GM21576 (cell line): Measurements from ENCODE around the gene GAPDH.
"Not testable (repeated sequence)": the region's sequence is repeated elsewhere in the genome, so short reads cannot be mapped to it uniquely, and the experiment has no call there.

Experiments used
- ATAC-seq: cut with Tn5 transposase; IDR thresholded peaks from one replicate; pipeline ENCODE4 v1.9.1; 2021; ENCODE audit warnings: mild to moderate bottlenecking, moderate library complexity; ENCODE audit not compliant: unreplicated experiment

Gene GAPDH

DNA sequence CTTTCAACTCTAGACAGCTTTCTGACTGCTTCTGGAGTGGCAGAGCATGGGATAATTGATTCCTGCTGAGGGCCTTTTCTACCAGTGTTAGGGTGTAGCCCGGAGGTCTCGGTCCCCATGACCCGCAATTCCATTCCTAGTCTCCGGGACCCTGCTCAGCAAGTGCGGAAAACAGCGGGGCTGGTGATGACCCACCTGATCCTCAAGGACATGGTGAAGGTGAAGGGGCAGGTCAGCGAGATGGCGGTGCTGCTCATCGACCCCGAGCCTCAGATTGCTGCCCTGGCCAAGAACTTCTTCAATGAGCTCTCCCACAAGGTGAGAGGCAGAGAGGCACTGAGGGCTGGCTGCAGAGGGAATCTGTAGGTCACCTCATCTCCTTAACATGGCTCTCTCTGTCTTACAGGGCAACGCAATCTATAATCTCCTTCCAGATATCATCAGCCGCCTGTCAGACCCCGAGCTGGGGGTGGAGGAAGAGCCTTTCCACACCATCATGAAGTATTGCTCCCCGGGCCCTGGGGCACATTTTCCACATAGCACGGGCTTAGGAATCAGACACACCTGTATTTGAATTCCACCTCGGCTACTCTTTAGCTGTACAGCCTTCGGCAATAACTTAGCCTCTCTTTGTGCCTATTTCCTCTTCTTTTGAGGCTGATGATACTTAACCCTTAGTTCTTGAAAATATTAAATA lies 5.6 kb upstream of the GAPDH start:
- no peak for ATAC-seq

DNA sequence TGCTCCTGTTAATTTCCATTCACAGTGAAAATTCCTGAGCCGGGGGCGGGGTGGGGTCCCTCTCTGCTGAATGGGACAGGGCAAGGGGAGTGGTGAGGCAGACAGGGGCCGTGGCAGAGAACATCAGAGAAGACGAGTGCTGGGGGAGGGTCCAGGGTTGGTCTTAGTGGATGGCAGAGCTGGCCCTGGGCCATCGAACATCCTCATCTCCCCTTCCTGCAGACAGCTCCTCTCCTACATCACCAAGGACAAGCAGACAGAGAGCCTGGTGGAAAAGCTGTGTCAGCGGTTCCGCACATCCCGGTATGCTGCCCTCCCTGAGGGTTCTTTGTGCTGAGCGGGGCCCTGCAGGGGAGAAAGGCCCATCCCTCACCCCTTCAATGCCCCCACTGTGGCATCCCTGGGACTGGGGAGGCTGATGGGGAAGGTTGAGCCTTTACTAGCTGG lies 5.0 kb upstream of the GAPDH start:
- ATAC-seq, result no peak

DNA sequence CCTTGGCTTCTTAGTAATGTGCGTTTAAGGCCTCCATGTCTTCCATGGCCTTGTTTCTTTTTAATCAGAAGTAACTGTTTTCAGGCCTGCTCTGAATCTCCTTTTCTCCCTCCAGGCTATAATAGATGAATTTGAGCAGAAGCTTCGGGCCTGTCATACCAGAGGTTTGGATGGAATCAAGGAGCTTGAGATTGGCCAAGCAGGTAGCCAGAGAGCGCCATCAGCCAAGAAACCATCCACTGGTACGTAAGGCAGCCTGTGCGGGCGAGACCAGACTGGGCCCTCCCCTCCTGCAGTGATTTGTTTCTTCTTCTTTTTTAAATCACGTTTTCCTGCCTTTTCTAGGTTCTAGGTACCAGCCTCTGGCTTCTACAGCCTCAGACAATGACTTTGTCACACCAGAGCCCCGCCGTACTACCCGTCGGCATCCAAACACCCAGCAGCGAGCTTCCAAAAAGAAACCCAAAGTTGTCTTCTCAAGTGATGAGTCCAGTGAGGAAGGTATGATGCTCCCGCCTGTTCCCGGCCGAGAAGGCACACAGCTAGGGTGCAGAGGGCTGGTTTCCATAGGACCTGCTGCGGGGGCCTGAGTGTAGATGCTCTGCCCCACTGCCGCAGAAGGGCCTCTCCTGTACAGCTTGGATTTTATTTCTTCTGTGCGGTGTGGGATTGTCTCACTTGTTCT lies 3.6 kb upstream of the GAPDH start:
- ATAC-seq, result no peak

DNA sequence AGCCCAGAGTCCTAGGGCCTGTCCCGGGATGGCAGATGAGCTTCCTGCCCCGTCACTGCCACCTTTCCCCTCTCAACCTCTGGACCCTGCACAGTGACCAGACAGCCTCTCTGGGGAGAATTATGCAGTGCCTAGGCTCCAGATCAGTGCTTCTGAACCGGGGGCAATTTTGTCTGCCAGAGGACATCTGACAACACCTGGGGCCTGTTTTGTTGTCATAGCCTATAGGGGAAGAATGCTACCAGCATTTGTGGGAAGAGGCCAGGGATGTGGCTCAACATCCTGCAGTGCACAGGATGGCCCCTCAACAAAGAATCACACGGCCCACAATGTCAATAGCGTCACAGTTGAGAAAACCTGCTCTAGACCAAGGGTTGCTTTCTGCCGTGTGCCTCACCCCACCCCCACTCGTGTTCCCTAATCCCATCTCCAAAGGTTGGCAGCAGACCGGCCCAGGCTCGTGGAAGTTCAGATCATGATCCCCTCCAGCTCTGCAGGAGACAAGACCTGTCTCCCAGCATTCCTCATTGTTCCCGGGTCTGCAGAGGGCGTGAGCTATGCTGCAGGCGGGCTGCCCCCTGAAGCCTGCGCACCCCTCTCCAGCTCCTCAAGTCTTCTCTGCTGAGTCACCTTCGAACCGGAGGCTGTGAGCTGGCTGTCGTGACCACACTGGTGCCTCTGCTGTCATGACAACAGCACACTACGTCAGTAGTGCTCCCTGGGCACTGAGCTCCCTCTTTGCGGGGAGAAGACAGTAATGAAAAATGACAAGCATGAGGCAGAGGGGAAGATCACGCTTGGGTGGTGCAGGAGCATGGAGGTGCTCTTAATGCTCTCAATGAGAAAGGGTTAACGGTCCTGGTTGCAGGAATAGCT lies 2.0 kb upstream of the GAPDH start:
- ATAC-seq, result no peak

DNA sequence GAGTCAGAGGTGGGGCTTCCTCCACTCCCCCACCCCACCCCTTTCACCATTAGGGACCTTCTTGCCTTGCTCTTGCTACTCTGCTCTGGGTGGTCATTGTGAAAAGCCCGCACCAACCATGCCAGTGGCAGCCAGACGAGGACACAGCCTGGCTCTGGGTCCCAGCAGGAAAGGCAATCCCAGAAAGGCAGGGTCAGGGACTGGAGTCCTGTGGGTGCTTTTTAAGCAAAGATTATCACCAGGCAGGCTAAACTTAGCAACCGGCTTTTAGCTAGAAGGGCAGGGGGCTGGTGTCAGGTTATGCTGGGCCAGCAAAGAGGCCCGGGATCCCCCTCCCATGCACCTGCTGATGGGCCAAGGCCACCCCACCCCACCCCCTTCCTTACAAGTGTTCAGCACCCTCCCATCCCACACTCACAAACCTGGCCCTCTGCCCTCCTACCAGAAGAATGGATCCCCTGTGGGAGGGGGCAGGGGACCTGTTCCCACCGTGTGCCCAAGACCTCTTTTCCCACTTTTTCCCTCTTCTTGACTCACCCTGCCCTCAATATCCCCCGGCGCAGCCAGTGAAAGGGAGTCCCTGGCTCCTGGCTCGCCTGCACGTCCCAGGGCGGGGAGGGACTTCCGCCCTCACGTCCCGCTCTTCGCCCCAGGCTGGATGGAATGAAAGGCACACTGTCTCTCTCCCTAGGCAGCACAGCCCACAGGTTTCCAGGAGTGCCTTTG lies 1.2 kb upstream of the GAPDH start:
- ATAC-seq, result peak; percentile 10

DNA sequence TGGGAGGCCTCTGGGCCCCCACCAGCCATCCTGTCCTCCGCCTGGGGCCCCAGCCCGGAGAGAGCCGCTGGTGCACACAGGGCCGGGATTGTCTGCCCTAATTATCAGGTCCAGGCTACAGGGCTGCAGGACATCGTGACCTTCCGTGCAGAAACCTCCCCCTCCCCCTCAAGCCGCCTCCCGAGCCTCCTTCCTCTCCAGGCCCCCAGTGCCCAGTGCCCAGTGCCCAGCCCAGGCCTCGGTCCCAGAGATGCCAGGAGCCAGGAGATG lies 729 bp upstream of the GAPDH start:
- ATAC-seq, result peak; percentile 5

DNA sequence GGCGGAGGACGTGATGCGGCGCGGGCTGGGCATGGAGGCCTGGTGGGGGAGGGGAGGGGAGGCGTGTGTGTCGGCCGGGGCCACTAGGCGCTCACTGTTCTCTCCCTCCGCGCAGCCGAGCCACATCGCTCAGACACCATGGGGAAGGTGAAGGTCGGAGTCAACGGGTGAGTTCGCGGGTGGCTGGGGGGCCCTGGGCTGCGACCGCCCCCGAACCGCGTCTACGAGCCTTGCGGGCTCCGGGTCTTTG lies 303 bp downstream of the GAPDH start:
- ATAC-seq, result no peak

DNA sequence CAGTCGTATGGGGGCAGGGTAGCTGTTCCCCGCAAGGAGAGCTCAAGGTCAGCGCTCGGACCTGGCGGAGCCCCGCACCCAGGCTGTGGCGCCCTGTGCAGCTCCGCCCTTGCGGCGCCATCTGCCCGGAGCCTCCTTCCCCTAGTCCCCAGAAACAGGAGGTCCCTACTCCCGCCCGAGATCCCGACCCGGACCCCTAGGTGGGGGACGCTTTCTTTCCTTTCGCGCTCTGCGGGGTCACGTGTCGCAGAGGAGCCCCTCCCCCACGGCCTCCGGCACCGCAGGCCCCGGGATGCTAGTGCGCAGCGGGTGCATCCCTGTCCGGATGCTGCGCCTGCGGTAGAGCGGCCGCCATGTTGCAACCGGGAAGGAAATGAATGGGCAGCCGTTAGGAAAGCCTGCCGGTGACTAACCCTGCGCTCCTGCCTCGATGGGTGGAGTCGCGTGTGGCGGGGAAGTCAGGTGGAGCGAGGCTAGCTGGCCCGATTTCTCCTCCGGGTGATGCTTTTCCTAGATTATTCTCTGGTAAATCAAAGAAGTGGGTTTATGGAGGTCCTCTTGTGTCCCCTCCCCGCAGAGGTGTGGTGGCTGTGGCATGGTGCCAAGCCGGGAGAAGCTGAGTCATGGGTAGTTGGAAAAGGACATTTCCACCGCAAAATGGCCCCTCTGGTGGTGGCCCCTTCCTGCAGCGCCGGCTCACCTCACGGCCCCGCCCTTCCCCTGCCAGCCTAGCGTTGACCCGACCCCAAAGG lies 804 bp downstream of the GAPDH start:
- ATAC-seq, result no peak

DNA sequence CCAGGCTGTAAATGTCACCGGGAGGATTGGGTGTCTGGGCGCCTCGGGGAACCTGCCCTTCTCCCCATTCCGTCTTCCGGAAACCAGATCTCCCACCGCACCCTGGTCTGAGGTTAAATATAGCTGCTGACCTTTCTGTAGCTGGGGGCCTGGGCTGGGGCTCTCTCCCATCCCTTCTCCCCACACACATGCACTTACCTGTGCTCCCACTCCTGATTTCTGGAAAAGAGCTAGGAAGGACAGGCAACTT lies 1.3 kb downstream of the GAPDH start:
- no peak for ATAC-seq

DNA sequence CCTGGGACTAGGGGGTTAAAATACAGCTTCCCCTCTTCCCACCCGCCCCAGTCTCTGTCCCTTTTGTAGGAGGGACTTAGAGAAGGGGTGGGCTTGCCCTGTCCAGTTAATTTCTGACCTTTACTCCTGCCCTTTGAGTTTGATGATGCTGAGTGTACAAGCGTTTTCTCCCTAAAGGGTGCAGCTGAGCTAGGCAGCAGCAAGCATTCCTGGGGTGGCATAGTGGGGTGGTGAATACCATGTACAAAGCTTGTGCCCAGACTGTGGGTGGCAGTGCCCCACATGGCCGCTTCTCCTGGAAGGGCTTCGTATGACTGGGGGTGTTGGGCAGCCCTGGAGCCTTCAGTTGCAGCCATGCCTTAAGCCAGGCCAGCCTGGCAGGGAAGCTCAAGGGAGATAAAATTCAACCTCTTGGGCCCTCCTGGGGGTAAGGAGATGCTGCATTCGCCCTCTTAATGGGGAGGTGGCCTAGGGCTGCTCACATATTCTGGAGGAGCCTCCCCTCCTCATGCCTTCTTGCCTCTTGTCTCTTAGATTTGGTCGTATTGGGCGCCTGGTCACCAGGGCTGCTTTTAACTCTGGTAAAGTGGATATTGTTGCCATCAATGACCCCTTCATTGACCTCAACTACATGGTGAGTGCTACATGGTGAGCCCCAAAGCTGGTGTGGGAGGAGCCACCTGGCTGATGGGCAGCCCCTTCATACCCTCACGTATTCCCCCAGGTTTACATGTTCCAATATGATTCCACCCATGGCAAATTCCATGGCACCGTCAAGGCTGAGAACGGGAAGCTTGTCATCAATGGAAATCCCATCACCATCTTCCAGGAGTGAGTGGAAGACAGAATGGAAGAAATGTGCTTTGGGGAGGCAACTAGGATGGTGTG lies 1.9 kb downstream of the GAPDH start:
- no peak for ATAC-seq

DNA sequence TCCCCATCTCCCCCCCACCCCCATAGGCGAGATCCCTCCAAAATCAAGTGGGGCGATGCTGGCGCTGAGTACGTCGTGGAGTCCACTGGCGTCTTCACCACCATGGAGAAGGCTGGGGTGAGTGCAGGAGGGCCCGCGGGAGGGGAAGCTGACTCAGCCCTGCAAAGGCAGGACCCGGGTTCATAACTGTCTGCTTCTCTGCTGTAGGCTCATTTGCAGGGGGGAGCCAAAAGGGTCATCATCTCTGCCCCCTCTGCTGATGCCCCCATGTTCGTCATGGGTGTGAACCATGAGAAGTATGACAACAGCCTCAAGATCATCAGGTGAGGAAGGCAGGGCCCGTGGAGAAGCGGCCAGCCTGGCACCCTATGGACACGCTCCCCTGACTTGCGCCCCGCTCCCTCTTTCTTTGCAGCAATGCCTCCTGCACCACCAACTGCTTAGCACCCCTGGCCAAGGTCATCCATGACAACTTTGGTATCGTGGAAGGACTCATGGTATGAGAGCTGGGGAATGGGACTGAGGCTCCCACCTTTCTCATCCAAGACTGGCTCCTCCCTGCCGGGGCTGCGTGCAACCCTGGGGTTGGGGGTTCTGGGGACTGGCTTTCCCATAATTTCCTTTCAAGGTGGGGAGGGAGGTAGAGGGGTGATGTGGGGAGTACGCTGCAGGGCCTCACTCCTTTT lies 2.7 kb downstream of the GAPDH start:
- ATAC-seq, result no peak

DNA sequence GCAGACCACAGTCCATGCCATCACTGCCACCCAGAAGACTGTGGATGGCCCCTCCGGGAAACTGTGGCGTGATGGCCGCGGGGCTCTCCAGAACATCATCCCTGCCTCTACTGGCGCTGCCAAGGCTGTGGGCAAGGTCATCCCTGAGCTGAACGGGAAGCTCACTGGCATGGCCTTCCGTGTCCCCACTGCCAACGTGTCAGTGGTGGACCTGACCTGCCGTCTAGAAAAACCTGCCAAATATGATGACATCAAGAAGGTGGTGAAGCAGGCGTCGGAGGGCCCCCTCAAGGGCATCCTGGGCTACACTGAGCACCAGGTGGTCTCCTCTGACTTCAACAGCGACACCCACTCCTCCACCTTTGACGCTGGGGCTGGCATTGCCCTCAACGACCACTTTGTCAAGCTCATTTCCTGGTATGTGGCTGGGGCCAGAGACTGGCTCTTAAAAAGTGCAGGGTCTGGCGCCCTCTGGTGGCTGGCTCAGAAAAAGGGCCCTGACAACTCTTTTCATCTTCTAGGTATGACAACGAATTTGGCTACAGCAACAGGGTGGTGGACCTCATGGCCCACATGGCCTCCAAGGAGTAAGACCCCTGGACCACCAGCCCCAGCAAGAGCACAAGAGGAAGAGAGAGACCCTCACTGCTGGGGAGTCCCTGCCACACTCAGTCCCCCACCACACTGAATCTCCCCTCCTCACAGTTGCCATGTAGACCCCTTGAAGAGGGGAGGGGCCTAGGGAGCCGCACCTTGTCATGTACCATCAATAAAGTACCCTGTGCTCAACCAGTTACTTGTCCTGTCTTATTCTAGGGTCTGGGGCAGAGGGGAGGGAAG lies 3.5 kb downstream of the GAPDH start:
- ATAC-seq, result not testable (repeated sequence)

DNA sequence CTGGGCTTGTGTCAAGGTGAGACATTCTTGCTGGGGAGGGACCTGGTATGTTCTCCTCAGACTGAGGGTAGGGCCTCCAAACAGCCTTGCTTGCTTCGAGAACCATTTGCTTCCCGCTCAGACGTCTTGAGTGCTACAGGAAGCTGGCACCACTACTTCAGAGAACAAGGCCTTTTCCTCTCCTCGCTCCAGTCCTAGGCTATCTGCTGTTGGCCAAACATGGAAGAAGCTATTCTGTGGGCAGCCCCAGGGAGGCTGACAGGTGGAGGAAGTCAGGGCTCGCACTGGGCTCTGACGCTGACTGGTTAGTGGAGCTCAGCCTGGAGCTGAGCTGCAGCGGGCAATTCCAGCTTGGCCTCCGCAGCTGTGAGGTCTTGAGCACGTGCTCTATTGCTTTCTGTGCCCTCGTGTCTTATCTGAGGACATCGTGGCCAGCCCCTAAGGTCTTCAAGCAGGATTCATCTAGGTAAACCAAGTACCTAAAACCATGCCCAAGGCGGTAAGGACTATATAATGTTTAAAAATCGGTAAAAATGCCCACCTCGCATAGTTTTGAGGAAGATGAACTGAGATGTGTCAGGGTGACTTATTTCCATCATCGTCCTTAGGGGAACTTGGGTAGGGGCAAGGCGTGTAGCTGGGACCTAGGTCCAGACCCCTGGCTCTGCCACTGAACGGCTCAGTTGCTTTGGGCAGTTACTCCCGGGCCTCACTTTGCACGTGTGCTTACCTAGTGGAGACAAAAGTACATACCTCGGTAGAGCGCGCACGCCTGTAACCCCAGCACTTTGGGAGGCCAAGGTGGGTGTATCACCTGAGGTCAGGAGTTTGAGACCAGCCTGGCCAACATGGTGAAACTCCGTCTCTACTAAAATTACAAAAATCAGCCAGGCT lies 4.3 kb downstream of the GAPDH start:
- ATAC-seq, result no peak

DNA sequence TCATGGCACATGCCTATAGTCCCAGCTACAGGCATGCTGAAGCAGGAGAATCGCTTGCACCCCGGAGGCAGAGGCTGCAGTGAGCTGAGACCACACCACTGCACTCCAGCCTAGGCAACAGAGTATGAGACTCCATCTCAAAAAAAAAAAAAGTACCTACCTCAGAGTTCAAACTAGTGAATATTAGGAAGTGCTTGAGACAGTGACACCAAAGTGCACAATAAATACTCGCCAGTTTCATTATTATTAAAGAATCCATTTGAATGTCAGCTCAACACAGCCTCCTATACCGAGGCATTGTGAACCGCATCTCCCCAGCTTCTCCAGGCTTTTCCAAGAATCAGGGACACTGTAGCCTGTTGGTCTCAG lies 5.0 kb downstream of the GAPDH start:
- ATAC-seq, result no peak

DNA sequence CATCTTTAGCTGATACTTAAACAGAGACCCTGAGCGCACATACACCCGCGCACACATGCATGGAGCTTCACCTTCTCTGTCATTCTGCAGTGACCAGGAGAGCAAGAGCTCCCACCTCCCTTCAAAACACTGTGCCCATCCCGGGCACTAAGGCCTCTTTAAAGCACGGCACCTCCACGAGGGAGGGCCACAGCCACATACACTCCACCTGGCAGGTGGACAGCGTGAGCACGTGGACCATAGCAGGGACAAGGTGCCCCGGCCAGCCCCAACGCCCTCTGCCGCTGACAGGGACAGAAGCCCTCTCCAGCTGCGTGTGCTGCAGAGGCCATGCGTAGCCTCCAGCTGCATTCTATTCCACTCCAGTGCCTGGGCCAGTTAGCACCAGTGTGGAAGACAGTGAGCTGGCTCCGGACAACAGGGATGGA lies 5.4 kb downstream of the GAPDH start:
- no peak for ATAC-seq

DNA sequence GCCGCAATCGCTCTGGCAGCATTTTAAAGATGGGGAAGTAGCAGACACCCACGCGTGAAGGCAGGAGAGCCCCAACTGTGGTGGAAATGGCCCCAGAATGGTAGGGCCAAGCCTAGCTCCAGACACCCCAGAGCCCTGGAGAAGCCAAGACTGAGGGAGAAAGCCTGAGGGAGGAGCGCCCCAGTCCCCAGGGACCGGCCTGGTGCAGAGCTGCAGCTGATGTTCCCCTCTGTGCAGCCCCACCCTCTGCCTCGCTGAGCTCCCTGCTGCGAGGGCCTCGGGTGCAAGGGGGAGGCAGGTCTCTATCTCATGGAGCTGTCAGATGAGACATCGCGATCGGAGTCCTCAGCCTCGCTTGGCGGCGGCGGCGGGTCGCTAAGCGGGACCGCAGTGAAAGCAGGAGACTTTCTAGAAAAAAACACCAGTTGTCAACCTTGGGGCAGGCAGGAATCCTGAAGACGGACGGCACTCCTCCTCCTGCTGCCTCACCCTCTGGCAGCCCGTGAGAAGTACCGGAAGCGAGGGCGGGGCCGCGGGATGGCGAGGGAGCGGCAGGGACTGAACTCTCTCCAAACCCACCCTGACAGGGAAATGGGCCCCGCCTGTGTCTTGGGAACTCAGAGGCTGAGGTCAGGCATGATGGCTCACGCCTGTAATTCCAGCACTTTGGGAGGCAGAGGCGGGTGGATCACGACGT lies 6.0 kb downstream of the GAPDH start:
- no peak for ATAC-seq
